ENCODE measurements around the gene ARSG.
A peak's percentile ranks its signal among the peaks of the same experiment; 100 is the strongest.
"Not testable (repeated sequence)": the region's sequence is repeated elsewhere in the genome, so short reads cannot be mapped to it uniquely, and the experiment has no call there.

ARSG gene

GRCh38 chr17:68347380-68347779, 56.1 kb downstream of the ARSG start:
- no peak overlapping the region for H3K4me3 ChIP-seq (ENCODE audit: low read depth, low read length)
- DNase-seq (ENCODE audit: low read depth) = no peak
- TF ChIP-seq CTCF (IDR thresholded peaks at IDR 0.05; ENCODE audit: insufficient read depth, low read depth, low read length, missing control alignments) = no peak

GRCh38 chr17:68349157-68349556, 57.9 kb downstream of the ARSG start:
- peak; percentile 84 for DNase-seq (ENCODE audit: low read depth)
- H3K4me3 ChIP-seq (ENCODE audit: low read depth, low read length) = no peak overlapping the region
- TF ChIP-seq CTCF (IDR thresholded peaks at IDR 0.05; ENCODE audit: insufficient read depth, low read depth, low read length, missing control alignments) = no peak

GRCh38 chr17:68351395-68351794, 60.1 kb downstream of the ARSG start:
- TF ChIP-seq CTCF (IDR thresholded peaks at IDR 0.05; ENCODE audit: insufficient read depth, low read depth, low read length, missing control alignments) = no peak
- no peak overlapping the region for H3K4me3 ChIP-seq (ENCODE audit: low read depth, low read length)
- no peak for DNase-seq (ENCODE audit: low read depth)

GRCh38 chr17:68352041-68352440, 60.7 kb downstream of the ARSG start:
- TF ChIP-seq CTCF (IDR thresholded peaks at IDR 0.05; ENCODE audit: insufficient read depth, low read depth, low read length, missing control alignments) = no peak
- no peak overlapping the region for H3K4me3 ChIP-seq (ENCODE audit: low read depth, low read length)
- DNase-seq (ENCODE audit: low read depth) = no peak

GRCh38 chr17:68352671-68353070, 61.4 kb downstream of the ARSG start:
- not testable (repeated sequence) for DNase-seq (ENCODE audit: low read depth); H3K4me3 ChIP-seq (ENCODE audit: low read depth, low read length)

- TF ChIP-seq CTCF (IDR thresholded peaks at IDR 0.05; ENCODE audit: insufficient read depth, low read depth, low read length, missing control alignments) = no peak
- no peak overlapping the region for H3K4me3 ChIP-seq (ENCODE audit: low read depth, low read length)
- no peak for DNase-seq (ENCODE audit: low read depth)
Measured at GRCh38 chr17:68353111-68353521, 61.8 kb downstream of the ARSG start.

GRCh38 chr17:68354311-68354710, 63.0 kb downstream of the ARSG start:
- H3K4me3 ChIP-seq (ENCODE audit: low read depth, low read length); DNase-seq (ENCODE audit: low read depth): not testable (repeated sequence)

GRCh38 chr17:68355108-68355507, 63.8 kb downstream of the ARSG start:
- not testable (repeated sequence) for DNase-seq (ENCODE audit: low read depth); H3K4me3 ChIP-seq (ENCODE audit: low read depth, low read length)

GRCh38 chr17:68356520-68356919, 65.2 kb downstream of the ARSG start:
- H3K4me3 ChIP-seq (ENCODE audit: low read depth, low read length) = no peak overlapping the region
- no peak for TF ChIP-seq CTCF (IDR thresholded peaks at IDR 0.05; ENCODE audit: insufficient read depth, low read depth, low read length, missing control alignments)
- DNase-seq (ENCODE audit: low read depth) = peak; percentile 75
